Transverse colon (tissue), 4 donors: Measurements from ENCODE around the gene TMOD3. TPM values are rescaled to one million over a fixed set of nuclear protein-coding genes. Genes with fewer than 3 reads are reported as not detected.

Experiments used
- DNase-seq: peaks from one replicate; pipeline ENCODE4 v3.0.0-alpha.2; 2019
- H3K27ac ChIP-seq, 4 donors: fragments of 200-600 bp; sonication (generic); 2 replicates each; pipeline ENCODE4 v1.5.1; 2016 to 2018; ENCODE audit warnings: inconsistent platforms in 4 of 4
- H3K27me3 ChIP-seq: fragments of 200-600 bp; sonication (generic); 2 replicates; pipeline ENCODE4 v1.5.1; 2017; ENCODE audit warnings: inconsistent platforms
- H3K36me3 ChIP-seq, 4 donors: fragments of 200-600 bp; sonication (generic); 2 replicates each; pipeline ENCODE4 v1.5.1; 2017 to 2019; ENCODE audit warnings: inconsistent platforms in 4 of 4
- H3K4me1 ChIP-seq, 4 donors: fragments of 200-600 bp; sonication (generic); 2 replicates each; pipeline ENCODE4 v1.5.1; 2017 to 2020; ENCODE audit warnings: inconsistent platforms in 4 of 4
- H3K4me3 ChIP-seq, 4 donors: fragments of 200-600 bp; sonication (generic); 1 replicate in 1 of 4; 2 replicates in 3 of 4; pipeline versions ENCODE4 v1.5.1 to v1.6.1; 2017 to 2019; ENCODE audit warnings: inconsistent platforms in 4 of 4
- H3K9me3 ChIP-seq, 2 donors: fragments of 200-600 bp; sonication (generic); 2 replicates each; pipeline ENCODE4 v1.5.1; 2017 to 2019; ENCODE audit warnings: inconsistent platforms in 2 of 2
- EP300 ChIP-seq: sonication (generic); formaldehyde crosslinking; IDR thresholded peaks from one replicate; pipeline ENCODE4 v1.6.1; 2017; ENCODE audit warnings: antibody characterized with exemption, low read depth
- POLR2A ChIP-seq: fragments of 450-650 bp; IDR thresholded peaks from one replicate; pipeline ENCODE4 v1.6.1; 2016; ENCODE audit warnings: antibody characterized with exemption, mild to moderate bottlenecking, moderate library complexity
- POLR2AphosphoS5 ChIP-seq, 3 donors: sonication (generic); formaldehyde crosslinking; IDR thresholded peaks; one replicate each; pipeline ENCODE4 v1.6.1; 2016; ENCODE audit warnings: antibody characterized with exemption in 3 of 3
- WGBS, 2 donors: methylation state at CpG; one replicate each; pipeline ENCODE4 v1.1.5; 2018; ENCODE audit warnings: low coverage in 1 of 2; 5-methylcytosine and 5-hydroxymethylcytosine counted together
- in situ Hi-C, 4 donors: fragments of 200-750 bp; cut with MboI; loops; one replicate each; pipeline versions ENCODE4 v1.15.0 to v1.15.1; 2017; ENCODE audit warnings: low sequenced_read_pairs in 3 of 4, low pct_ligation_motif_present in 1 of 4, low pct_unique_long_range_greater_than_20kb in 1 of 4
- intact Hi-C: fragments of 100-400 bp; cut with DNase I; formaldehyde crosslinking; loops from one replicate; pipeline ENCODE4 v1.15.1; 2023; ENCODE audit warnings: low total_unique reads
- total RNA-seq, 4 donors: library from RNA; depleted of rRNA; stranded (reverse); fragments of >200 nt; gene quantifications; one replicate each; pipeline ENCODE4 v1.1.0, GENCODE V29; 2016
- TF ChIP-seq, protein P1 (sequence below), 5 experiments: fragments of 200-600 bp in 3 of 5; fragments of 450-650 bp in 2 of 5; sonication (generic) in 3 of 5; IDR thresholded peaks; 1 replicate in 2 of 5; 2 replicates in 3 of 5; pipeline ENCODE4 v1.5.1; 2016 to 2017; ENCODE audit warnings: antibody characterized with exemption in 5 of 5, inconsistent platforms in 3 of 5, mild to moderate bottlenecking in 2 of 5, moderate library complexity in 1 of 5

TMOD3 gene
- total RNA-seq, 4 donors from 2014 or later, result 18.7 to 65.8 (median 45.3) TPM

DNA sequence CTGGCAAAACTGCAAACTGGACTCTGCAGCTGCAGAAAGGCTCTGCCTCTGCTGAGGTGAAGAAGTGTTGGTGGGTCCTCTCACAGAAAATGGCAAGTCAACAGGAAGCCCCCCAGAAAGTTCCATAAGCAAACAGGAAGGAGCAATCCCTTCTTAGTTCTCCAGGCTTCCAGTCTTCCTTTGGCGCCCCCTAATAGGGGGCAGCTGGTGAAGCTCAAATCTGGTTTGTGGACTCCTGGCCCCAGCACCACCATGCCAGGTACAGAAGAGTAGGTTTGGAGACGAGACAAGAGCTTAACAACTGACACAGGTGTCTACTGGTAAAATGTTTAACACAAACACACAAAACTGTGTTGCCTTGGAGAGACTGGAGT, 106.6 kb downstream of the TMOD3 start:
- no peak for DNase-seq
- 84 to 90% methylated on average over 2 of the region's 2 CpGs for WGBS, 2 donors
- Histone ChIP-seq H3K36me3 (peaks cover 0 to 14% (median 0%) of the 10 kb centered on the region in 4 donors), H3K27ac (no peak overlapping the region), H3K4me1 (no peaks in the 10 kb centered on the region), H3K27me3 (no peaks in the 10 kb centered on the region), H3K9me3 (no peaks in the 10 kb centered on the region), H3K4me3 (no peak overlapping the region)
- TF ChIP-seq, protein P1, sequence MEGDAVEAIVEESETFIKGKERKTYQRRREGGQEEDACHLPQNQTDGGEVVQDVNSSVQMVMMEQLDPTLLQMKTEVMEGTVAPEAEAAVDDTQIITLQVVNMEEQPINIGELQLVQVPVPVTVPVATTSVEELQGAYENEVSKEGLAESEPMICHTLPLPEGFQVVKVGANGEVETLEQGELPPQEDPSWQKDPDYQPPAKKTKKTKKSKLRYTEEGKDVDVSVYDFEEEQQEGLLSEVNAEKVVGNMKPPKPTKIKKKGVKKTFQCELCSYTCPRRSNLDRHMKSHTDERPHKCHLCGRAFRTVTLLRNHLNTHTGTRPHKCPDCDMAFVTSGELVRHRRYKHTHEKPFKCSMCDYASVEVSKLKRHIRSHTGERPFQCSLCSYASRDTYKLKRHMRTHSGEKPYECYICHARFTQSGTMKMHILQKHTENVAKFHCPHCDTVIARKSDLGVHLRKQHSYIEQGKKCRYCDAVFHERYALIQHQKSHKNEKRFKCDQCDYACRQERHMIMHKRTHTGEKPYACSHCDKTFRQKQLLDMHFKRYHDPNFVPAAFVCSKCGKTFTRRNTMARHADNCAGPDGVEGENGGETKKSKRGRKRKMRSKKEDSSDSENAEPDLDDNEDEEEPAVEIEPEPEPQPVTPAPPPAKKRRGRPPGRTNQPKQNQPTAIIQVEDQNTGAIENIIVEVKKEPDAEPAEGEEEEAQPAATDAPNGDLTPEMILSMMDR (IDR thresholded peaks at IDR 0.05), result no peak
- no peak for TF ChIP-seq POLR2A
- TF ChIP-seq EP300, result no peak
- no peak for TF ChIP-seq POLR2AphosphoS5 (IDR thresholded peaks at IDR 0.05)
- intact Hi-C loops (no loop called here), in situ Hi-C loops (loop anchor here in 1 of 4 donors (25.0 kb wide), 1 partner anchor 101 kb away; no protein-coding TSS in a partner anchor)

- no peaks in the 10 kb centered on the region for H3K9me3 ChIP-seq
- peaks cover 0 to 14% (median 5%) of the 10 kb centered on the region in 4 donors for H3K36me3 ChIP-seq
- intact Hi-C loops, result no loop called here
- in situ Hi-C loops, result loop anchor here in 1 of 4 donors (25.0 kb wide), 1 partner anchor 99 kb away; no protein-coding TSS in a partner anchor
- no peak overlapping the region for H3K27ac ChIP-seq
- DNase-seq, result no peak
- 64 to 79% methylated on average over 3 of the region's 3 CpGs for WGBS, 2 donors
- H3K27me3 ChIP-seq, result no peaks in the 10 kb centered on the region
- H3K4me1 ChIP-seq, result no peaks in the 10 kb centered on the region
- TF ChIP-seq POLR2A (no peak), POLR2AphosphoS5 (IDR thresholded peaks at IDR 0.05) (no peak), EP300 (no peak)
- TF ChIP-seq, protein P1 (IDR thresholded peaks at IDR 0.05), result no peak
- no peak overlapping the region for H3K4me3 ChIP-seq
Measured at GRCh38 chr15:51938286-51938685, 108.8 kb downstream of the TMOD3 start.

DNA sequence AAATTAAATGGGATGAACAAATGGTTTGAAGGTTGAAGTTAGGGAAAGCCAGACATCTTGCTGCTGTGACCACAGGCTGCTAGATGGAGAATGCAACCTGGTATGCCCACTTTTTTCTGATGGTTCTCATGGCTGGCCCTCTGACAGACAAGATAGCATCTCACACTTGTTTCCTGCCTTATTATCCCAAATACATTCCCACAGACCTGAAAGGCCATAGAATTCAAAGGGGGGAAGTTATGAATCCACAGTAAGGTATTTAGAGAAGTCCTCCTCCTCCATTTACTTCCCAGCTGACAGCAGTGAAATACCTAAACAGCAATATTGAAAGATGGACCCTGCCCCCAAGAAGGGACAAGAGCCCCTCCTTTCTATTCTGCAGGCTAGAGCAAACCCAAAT, 109.8 kb downstream of the TMOD3 start:
- Histone ChIP-seq H3K27ac (no peak overlapping the region), H3K9me3 (no peaks in the 10 kb centered on the region), H3K4me3 (no peak overlapping the region), H3K36me3 (peaks cover 0 to 16% (median 5%) of the 10 kb centered on the region in 4 donors), H3K4me1 (no peaks in the 10 kb centered on the region), H3K27me3 (no peaks in the 10 kb centered on the region)
- TF ChIP-seq POLR2AphosphoS5 (IDR thresholded peaks at IDR 0.05) (no peak), EP300 (no peak), POLR2A (no peak)
- TF ChIP-seq, protein P1 (IDR thresholded peaks at IDR 0.05), result no peak
- DNase-seq, result no peak
- in situ Hi-C loops, result loop anchor here in 1 of 4 donors (25.0 kb wide), 1 partner anchor 98 kb away; no protein-coding TSS in a partner anchor
- intact Hi-C loops, result no loop called here

GRCh38 chr15:51947124-51947523, 117.7 kb downstream of the TMOD3 start:
- no peak for DNase-seq
- H3K27ac ChIP-seq, result no peak overlapping the region
- H3K4me3 ChIP-seq, result no peak overlapping the region
- 73 to 92% methylated on average over 2 of the region's 2 CpGs for WGBS, 2 donors
- TF ChIP-seq EP300 (no peak), POLR2A (no peak), POLR2AphosphoS5 (IDR thresholded peaks at IDR 0.05) (no peak)
- TF ChIP-seq, protein P1 (IDR thresholded peaks at IDR 0.05), result no peak
- H3K4me1 ChIP-seq, result no peaks in the 10 kb centered on the region
- H3K36me3 ChIP-seq, result peaks cover 0 to 72% (median 26%) of the 10 kb centered on the region in 4 donors
- no peaks in the 10 kb centered on the region for H3K27me3 ChIP-seq
- H3K9me3 ChIP-seq, result no peaks in the 10 kb centered on the region
- intact Hi-C loops, result no loop called here
- in situ Hi-C loops, result loop anchor here in 1 of 4 donors (25.0 kb wide), 1 partner anchor 90 kb away; no protein-coding TSS in a partner anchor
